HCT116 (cell line): ENCODE results near the gene NCAPG. TPM values are rescaled to one million over a fixed set of nuclear protein-coding genes. Genes with fewer than 3 reads are reported as not detected.

Experiments
- ATAC-seq: fragments of 200-7000 bp; cut with Tn5 transposase; 2 replicates; pipeline ENCODE4 v1.9.1; 2020; ENCODE audit warnings: mild to moderate bottlenecking, moderate library complexity
- BruUV-seq: library from RNA; stranded (reverse); fragments of 400-500 nt; replicated peaks from 2 replicates; lab custom pipeline; 2021; lab: Mats Ljungman, UMichigan
- CTCF ChIA-PET: fragments of 300-600 bp; sonication (Branson Sonifier 250); formaldehyde crosslinking; loops from one replicate; lab custom pipeline; 2021; ENCODE audit warnings: antibody characterized with exemption; lab: Charles Lee
- POLR2A ChIA-PET: fragments of 300-600, 350-600 bp; sonication (Branson Sonifier 250); formaldehyde crosslinking; loops from one replicate; lab custom pipeline; 2021; ENCODE audit warnings: antibody characterized with exemption; lab: Charles Lee
- RAD21 ChIA-PET, 2 experiments: fragments of 300-600 bp; sonication (Branson Sonifier 250); formaldehyde crosslinking; loops; one replicate each; lab custom pipeline; 2023; ENCODE audit warnings: low total read pairs in 2 of 2; ENCODE audit not compliant: uncharacterized antibody in 2 of 2, unreplicated experiment in 2 of 2, low non-redundant PET in 1 of 2; lab: Charles Lee
- DNase-seq: peaks from one replicate; pipeline ENCODE4 v3.0.0-alpha.2; 2010; ENCODE audit warnings: low read depth, low spot score
- H2AFZ ChIP-seq: fragments of 200-600 bp; shearing (Covaris generic), sonication (generic); 2 replicates; pipeline ENCODE4 v1.6.1; 2017; ENCODE audit warnings: low read depth, mixed run types, mixed read lengths, antibody characterized with exemption, low read length; ENCODE audit not compliant: poor library complexity, severe bottlenecking
- H3K27ac ChIP-seq: 2 replicates; pipeline ENCODE4 v1.5.1; 2012; ENCODE audit warnings: low read depth, low read length
- H3K27me3 ChIP-seq: fragments of 200-600 bp; sonication (generic); 2 replicates; pipeline ENCODE4 v1.6.1; 2016; ENCODE audit warnings: mixed run types, low read length, mixed read lengths; ENCODE audit not compliant: insufficient read depth
- H3K36me3 ChIP-seq, 2 experiments: fragments of 200-500 bp in 1 of 2; fragments of 200-600 bp in 1 of 2; sonication (Bioruptor generic) in 1 of 2; sonication (generic) in 1 of 2; 2 replicates each; pipeline versions ENCODE4 v1.5.1 to v1.6.1; 2014 to 2016; ENCODE audit warnings: low read length in 2 of 2, inconsistent platforms in 1 of 2, mixed read lengths in 1 of 2, mixed run types in 1 of 2; ENCODE audit not compliant: insufficient read depth in 2 of 2, control insufficient read depth in 1 of 2
- H3K4me1 ChIP-seq, 2 experiments: fragments of 200-600 bp in 1 of 2; sonication (generic) in 1 of 2; 2 replicates each; pipeline versions ENCODE4 v1.5.1 to v1.6.1; 2012 to 2017; ENCODE audit warnings: low read length in 2 of 2, inconsistent platforms in 1 of 2, mild to moderate bottlenecking in 1 of 2, mixed read lengths in 1 of 2, mixed run types in 1 of 2, moderate library complexity in 1 of 2; ENCODE audit not compliant: insufficient read depth in 2 of 2, control insufficient read depth in 1 of 2
- H3K4me2 ChIP-seq: fragments of 200-600 bp; sonication (generic); 2 replicates; pipeline ENCODE4 v1.6.1; 2017; ENCODE audit warnings: mixed run types, low read length, mixed read lengths
- H3K4me3 ChIP-seq, 2 experiments: fragments of 200-600 bp in 1 of 2; sonication (generic) in 1 of 2; replicated peaks in 1 of 2; 2 replicates each; pipeline ENCODE4 v1.5.1; 2011 to 2016; ENCODE audit warnings: low read length in 2 of 2, control low read depth in 1 of 2, low read depth in 1 of 2, mild to moderate bottlenecking in 1 of 2, mixed read lengths in 1 of 2, mixed run types in 1 of 2
- H3K79me2 ChIP-seq: fragments of 200-600 bp; sonication (generic); 2 replicates; pipeline ENCODE4 v1.6.1; 2017; ENCODE audit warnings: mild to moderate bottlenecking, mixed run types, low read length, moderate library complexity, mixed read lengths; ENCODE audit not compliant: insufficient read depth
- H3K9ac ChIP-seq: fragments of 200-600 bp; sonication (generic); 2 replicates; pipeline ENCODE4 v1.6.1; 2016; ENCODE audit warnings: low read length, mixed read lengths
- H3K9me2 ChIP-seq: fragments of 200-600 bp; sonication (generic), shearing (Covaris generic); 2 replicates; pipeline ENCODE4 v1.6.1; 2017; ENCODE audit warnings: mixed run types, mild to moderate bottlenecking, moderate library complexity; ENCODE audit not compliant: insufficient read depth
- H3K9me3 ChIP-seq, 2 experiments: fragments of 200-500 bp in 1 of 2; fragments of 200-600 bp in 1 of 2; sonication (Bioruptor generic) in 1 of 2; sonication (generic) in 1 of 2; 2 replicates each; pipeline ENCODE4 v1.6.1; 2014 to 2017; ENCODE audit warnings: low read length in 2 of 2, mixed read lengths in 2 of 2, inconsistent platforms in 1 of 2, low read depth in 1 of 2, mild to moderate bottlenecking in 1 of 2, mixed run types in 1 of 2, moderate library complexity in 1 of 2; ENCODE audit not compliant: control insufficient read depth in 1 of 2, insufficient read depth in 1 of 2
- H4K20me1 ChIP-seq: fragments of 200-600 bp; sonication (generic), shearing (Covaris generic); 2 replicates; pipeline ENCODE4 v1.6.1; 2017; ENCODE audit warnings: mixed run types, mild to moderate bottlenecking, moderate library complexity; ENCODE audit not compliant: insufficient read depth
- CEBPB ChIP-seq: IDR thresholded peaks from 2 replicates; pipeline ENCODE4 v1.6.1; 2012; ENCODE audit warnings: low read depth
- EGR1 ChIP-seq: IDR thresholded peaks from 2 replicates; pipeline ENCODE4 v1.6.1; 2012; ENCODE audit warnings: low read depth
- ELF1 ChIP-seq: IDR thresholded peaks from 2 replicates; pipeline ENCODE4 v1.6.1; 2012; ENCODE audit warnings: low read depth, borderline replicate concordance
- EZH2 ChIP-seq: fragments of 200-600 bp; sonication (generic); IDR thresholded peaks from 2 replicates; pipeline ENCODE4 v1.6.1; 2017; ENCODE audit warnings: antibody characterized with exemption, mixed run types
- FOSL1 ChIP-seq: IDR thresholded peaks from 2 replicates; pipeline ENCODE4 v1.6.1; 2012; ENCODE audit warnings: low read depth
- JUND ChIP-seq: IDR thresholded peaks from 2 replicates; pipeline ENCODE4 v1.6.1; 2012
- MAX ChIP-seq: IDR thresholded peaks from 2 replicates; pipeline ENCODE4 v1.6.1; 2012
- POLR2A ChIP-seq: IDR thresholded peaks from 2 replicates; pipeline ENCODE4 v1.7.0; 2011; ENCODE audit warnings: borderline replicate concordance; ENCODE audit not compliant: insufficient read depth, insufficient read length; ENCODE audit errors: extremely low read depth
- RAD21 ChIP-seq: IDR thresholded peaks from 2 replicates; pipeline ENCODE4 v1.6.1; 2012; ENCODE audit warnings: low read depth, mild to moderate bottlenecking
- SIN3A ChIP-seq: IDR thresholded peaks from 2 replicates; pipeline ENCODE4 v1.6.1; 2012; ENCODE audit warnings: low read depth
- TCF7L2 ChIP-seq: IDR thresholded peaks from 2 replicates; pipeline ENCODE4 v1.7.0; 2011; ENCODE audit warnings: borderline replicate concordance, inconsistent platforms; ENCODE audit not compliant: insufficient read depth, insufficient read length; ENCODE audit errors: extremely low read depth
- YY1 ChIP-seq: IDR thresholded peaks from 2 replicates; pipeline ENCODE4 v1.6.1; 2011; ENCODE audit warnings: low read length, low read depth, moderate library complexity, mild to moderate bottlenecking; ENCODE audit not compliant: insufficient replicate concordance; ENCODE audit errors: extremely low read depth
- ZBTB33 ChIP-seq: IDR thresholded peaks from 2 replicates; pipeline ENCODE4 v1.6.1; 2011; ENCODE audit warnings: mild to moderate bottlenecking, low read length, moderate library complexity; ENCODE audit not compliant: insufficient replicate concordance; ENCODE audit errors: extremely low read depth
- ZFX ChIP-seq: fragments of 450-650 bp; IDR thresholded peaks from 2 replicates; pipeline ENCODE4 v1.6.1; 2017
- intact Hi-C: fragments of 100-400 bp; cut with micrococcal nuclease; formaldehyde crosslinking; loops from 2 replicates; pipeline ENCODE4 v1.10.0; 2022
- total RNA-seq: library from RNA; stranded (reverse); gene quantifications from one replicate; pipeline ENCODE4 v1.2.1, GENCODE V29; 2021; ENCODE audit not compliant: unreplicated experiment
- TF ChIP-seq, protein P1 (sequence below): IDR thresholded peaks from 2 replicates; pipeline ENCODE4 v1.6.1; 2012; ENCODE audit warnings: low read depth

The NCAPG gene
- total RNA-seq, 1 experiment from 2014 or later = 79.4 TPM

DNA sequence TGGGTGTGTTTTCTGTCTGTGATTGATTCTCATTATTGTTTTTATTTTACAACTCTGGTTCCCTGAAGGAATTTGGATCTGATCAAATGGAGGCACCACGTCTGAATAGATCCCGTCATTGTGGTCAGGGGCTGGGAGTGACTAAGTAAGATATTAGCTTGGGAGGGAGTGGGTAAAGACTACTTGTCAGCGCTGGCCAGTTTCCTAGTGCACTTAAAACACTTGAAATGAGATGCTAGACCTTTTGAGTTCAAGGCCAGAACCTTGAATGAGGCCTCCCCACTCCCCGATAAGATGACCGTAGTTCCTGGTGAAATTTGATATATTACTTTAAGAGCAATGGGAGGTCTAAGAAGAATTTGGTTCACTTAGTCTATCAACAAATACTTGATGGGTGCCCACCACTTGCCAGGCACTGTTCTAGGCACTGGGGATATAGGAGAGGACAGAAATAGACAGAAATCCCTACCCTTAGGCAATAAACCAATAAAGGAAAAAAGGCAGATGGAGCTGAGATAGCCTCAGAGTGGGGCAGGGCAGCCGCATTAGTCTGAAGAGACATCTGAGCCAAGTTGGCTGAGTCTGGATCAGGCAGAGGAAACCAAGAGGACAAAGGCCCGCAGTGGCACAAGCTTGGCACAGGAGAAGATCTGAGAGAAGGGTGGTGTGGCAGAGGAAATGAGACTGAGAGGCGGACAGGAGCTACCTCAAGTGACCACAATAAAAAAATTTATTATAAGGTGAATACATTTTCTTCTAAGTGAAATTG, 41.2 kb upstream of the NCAPG start:
- POLR2A ChIA-PET = no interaction called here
- DNase-seq = no peak
- Histone ChIP-seq H3K27me3 (no peaks in the 10 kb centered on the region), H3K27ac (no peak overlapping the region), H3K9me3 (no peaks in the 10 kb centered on the region), H3K4me2 (no peak overlapping the region), H2AFZ (no peak overlapping the region), H3K9me2 (no peaks in the 10 kb centered on the region), H3K4me3 (no peak overlapping the region), H3K36me3 (no peaks in the 10 kb centered on the region), H3K9ac (no peak overlapping the region), H3K79me2 (no peaks in the 10 kb centered on the region), H4K20me1 (no peaks in the 10 kb centered on the region), H3K4me1 (no peaks in the 10 kb centered on the region)
- RAD21 ChIA-PET = no interaction called here
- BruUV-seq = no TSS peak
- ATAC-seq = no peak
- TF ChIP-seq ZFX = no peak
- TF ChIP-seq MAX = no peak
- no peak for TF ChIP-seq POLR2A
- no peak for TF ChIP-seq RAD21
- no peak for TF ChIP-seq ELF1
- TF ChIP-seq TCF7L2 = no peak
- no peak for TF ChIP-seq SIN3A
- no peak for TF ChIP-seq EZH2
- TF ChIP-seq CEBPB = no peak
- no peak for TF ChIP-seq FOSL1
- CTCF ChIA-PET = no interaction called here
- intact Hi-C loops = no loop called here

DNA sequence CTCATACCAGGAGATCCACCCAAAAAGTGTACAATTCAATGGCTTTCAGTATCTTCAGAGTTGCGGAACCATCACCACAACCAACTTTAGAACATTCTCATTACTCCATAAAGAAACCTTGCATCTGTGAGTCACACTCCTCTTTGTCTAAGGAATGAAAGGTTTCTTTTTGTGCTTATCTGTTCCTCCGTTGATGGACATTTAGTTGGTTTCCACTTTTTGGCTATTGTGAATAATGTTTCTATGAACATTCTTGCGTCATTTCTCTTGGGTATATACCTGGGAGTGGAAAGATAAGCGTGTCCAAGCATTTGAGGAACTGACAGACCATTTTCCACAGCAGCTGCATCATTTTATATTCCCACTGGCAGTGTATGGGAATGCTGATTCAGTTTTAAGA, 39.9 kb upstream of the NCAPG start:
- no peak overlapping the region for H3K4me2 ChIP-seq
- no peak for DNase-seq
- no peak for TF ChIP-seq JUND
- TF ChIP-seq, protein P1, sequence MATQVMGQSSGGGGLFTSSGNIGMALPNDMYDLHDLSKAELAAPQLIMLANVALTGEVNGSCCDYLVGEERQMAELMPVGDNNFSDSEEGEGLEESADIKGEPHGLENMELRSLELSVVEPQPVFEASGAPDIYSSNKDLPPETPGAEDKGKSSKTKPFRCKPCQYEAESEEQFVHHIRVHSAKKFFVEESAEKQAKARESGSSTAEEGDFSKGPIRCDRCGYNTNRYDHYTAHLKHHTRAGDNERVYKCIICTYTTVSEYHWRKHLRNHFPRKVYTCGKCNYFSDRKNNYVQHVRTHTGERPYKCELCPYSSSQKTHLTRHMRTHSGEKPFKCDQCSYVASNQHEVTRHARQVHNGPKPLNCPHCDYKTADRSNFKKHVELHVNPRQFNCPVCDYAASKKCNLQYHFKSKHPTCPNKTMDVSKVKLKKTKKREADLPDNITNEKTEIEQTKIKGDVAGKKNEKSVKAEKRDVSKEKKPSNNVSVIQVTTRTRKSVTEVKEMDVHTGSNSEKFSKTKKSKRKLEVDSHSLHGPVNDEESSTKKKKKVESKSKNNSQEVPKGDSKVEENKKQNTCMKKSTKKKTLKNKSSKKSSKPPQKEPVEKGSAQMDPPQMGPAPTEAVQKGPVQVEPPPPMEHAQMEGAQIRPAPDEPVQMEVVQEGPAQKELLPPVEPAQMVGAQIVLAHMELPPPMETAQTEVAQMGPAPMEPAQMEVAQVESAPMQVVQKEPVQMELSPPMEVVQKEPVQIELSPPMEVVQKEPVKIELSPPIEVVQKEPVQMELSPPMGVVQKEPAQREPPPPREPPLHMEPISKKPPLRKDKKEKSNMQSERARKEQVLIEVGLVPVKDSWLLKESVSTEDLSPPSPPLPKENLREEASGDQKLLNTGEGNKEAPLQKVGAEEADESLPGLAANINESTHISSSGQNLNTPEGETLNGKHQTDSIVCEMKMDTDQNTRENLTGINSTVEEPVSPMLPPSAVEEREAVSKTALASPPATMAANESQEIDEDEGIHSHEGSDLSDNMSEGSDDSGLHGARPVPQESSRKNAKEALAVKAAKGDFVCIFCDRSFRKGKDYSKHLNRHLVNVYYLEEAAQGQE = no peak
- no peak for TF ChIP-seq ZBTB33
- TF ChIP-seq EGR1 = no peak
- no peak for TF ChIP-seq YY1

More for the DNA sequence above, 39.9 kb upstream of the NCAPG start:
- H3K36me3 ChIP-seq = no peaks in the 10 kb centered on the region
- no TSS peak for BruUV-seq
- no peak overlapping the region for H3K9ac ChIP-seq
- no peaks in the 10 kb centered on the region for H3K27me3 ChIP-seq
- no peak overlapping the region for H3K27ac ChIP-seq
- no peaks in the 10 kb centered on the region for H3K9me2 ChIP-seq
- H3K79me2 ChIP-seq = no peaks in the 10 kb centered on the region
- POLR2A ChIA-PET = no interaction called here
- no peaks in the 10 kb centered on the region for H4K20me1 ChIP-seq
- RAD21 ChIA-PET = no interaction called here
- intact Hi-C loops = no loop called here
- CTCF ChIA-PET = no interaction called here
- H2AFZ ChIP-seq = no peak overlapping the region
- no peaks in the 10 kb centered on the region for H3K9me3 ChIP-seq
- no peaks in the 10 kb centered on the region for H3K4me1 ChIP-seq
- no peak for ATAC-seq
- no peak overlapping the region for H3K4me3 ChIP-seq
